Body of pancreas (tissue), 4 donors: ENCODE results near the gene SLC6A11. TPM values are rescaled to one million over a fixed set of nuclear protein-coding genes. Genes with fewer than 3 reads are reported as not detected.

Experiments used
- ATAC-seq: fragments of 150-250 bp; one replicate; pipeline ENCODE4 v1.9.1; 2016
- DNase-seq, 4 donors: peaks; one replicate each; pipeline ENCODE4 v3.0.0-alpha.2; 2019
- H3K27ac ChIP-seq, 4 donors: fragments of 200-600 bp; sonication (generic); 1 replicate in 3 of 4; 2 replicates in 1 of 4; pipeline versions ENCODE4 v1.5.1 to v1.6.1; 2016 to 2019; ENCODE audit warnings: mild to moderate bottlenecking in 1 of 4, mixed read lengths in 1 of 4, moderate library complexity in 1 of 4
- H3K27me3 ChIP-seq, 2 donors: fragments of 200-600 bp; sonication (generic); one replicate each; pipeline ENCODE4 v1.6.0; 2016; ENCODE audit warnings: mild to moderate bottlenecking in 1 of 2
- H3K36me3 ChIP-seq, 2 donors: fragments of 200-600 bp; sonication (generic); replicated peaks in 1 of 2; 2 replicates each; pipeline ENCODE4 v1.5.1; 2016; ENCODE audit warnings: low read depth in 2 of 2; ENCODE audit not compliant: insufficient read depth in 1 of 2
- H3K4me1 ChIP-seq: fragments of 200-600 bp; sonication (generic); one replicate; pipeline ENCODE4 v1.6.0; 2016
- H3K4me3 ChIP-seq, 2 donors: fragments of 200-600 bp; sonication (generic); 1 replicate in 1 of 2; 2 replicates in 1 of 2; pipeline ENCODE4 v1.5.1; 2016 to 2019
- H3K9me3 ChIP-seq, 3 donors: fragments of 200-600 bp; sonication (generic); 1 replicate in 2 of 3; 2 replicates in 1 of 3; pipeline ENCODE4 v1.5.1; 2016
- POLR2A ChIP-seq, 3 donors: fragments of 450-650 bp; IDR thresholded peaks; one replicate each; pipeline ENCODE4 v1.6.1; 2016; ENCODE audit warnings: antibody characterized with exemption in 3 of 3, mild to moderate bottlenecking in 2 of 3
- WGBS, 2 donors: methylation state at CpG; one replicate each; pipeline ENCODE4 v1.1.5; 2017; 5-methylcytosine and 5-hydroxymethylcytosine counted together
- intact Hi-C: fragments of 100-400 bp; cut with DNase I; formaldehyde crosslinking; loops from one replicate; pipeline ENCODE4 v1.15.1; 2023
- total RNA-seq, 2 donors: library from RNA; depleted of rRNA; stranded (reverse); fragments of >200 nt; gene quantifications; one replicate each; pipeline ENCODE4 v1.1.0, GENCODE V29; 2016
- TF ChIP-seq, protein P1 (sequence below), 7 experiments: fragments of 450-650 bp in 4 of 7; fragments of 200-600 bp in 3 of 7; sonication (generic) in 3 of 7; IDR thresholded peaks; one replicate each; pipeline ENCODE4 v1.5.1; 2016 to 2019; ENCODE audit warnings: antibody characterized with exemption in 7 of 7

SLC6A11 gene
- total RNA-seq, 2 donors from 2014 or later = 0.52 TPM; not detected in 1

DNA sequence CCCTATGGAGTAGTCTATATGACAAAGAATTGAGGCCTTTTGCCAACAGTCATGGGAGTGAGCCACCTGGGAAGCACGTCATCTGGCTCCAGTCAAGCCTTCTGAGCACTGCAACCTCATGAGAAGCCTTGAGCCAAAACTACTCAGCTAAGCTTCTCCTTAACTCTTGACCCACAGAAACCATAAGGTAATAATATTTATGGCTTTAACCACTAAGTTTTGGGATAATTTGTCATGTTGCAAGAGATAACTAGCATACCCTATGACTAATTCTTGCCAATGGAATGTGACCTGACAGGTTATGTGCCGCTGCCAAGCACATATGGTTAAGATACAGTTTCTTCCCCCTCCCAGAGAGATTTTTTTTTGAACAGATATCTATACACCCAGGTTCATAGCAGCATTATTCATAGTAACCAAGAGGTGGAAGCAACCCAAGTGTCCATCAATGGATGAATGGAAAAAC, 11.8 kb upstream of the SLC6A11 start:
- Histone ChIP-seq H3K9me3 (no peaks in the 10 kb centered on the region), H3K4me1 (peaks cover 10% of the 10 kb centered on the region), H3K27ac (peak overlapping the region in 3 of 4 donors; percentile 15 to 50 (median 45)), H3K4me3 (no peak overlapping the region), H3K36me3 (no peaks in the 10 kb centered on the region), H3K27me3 (no peaks in the 10 kb centered on the region)
- TF ChIP-seq, protein P1, sequence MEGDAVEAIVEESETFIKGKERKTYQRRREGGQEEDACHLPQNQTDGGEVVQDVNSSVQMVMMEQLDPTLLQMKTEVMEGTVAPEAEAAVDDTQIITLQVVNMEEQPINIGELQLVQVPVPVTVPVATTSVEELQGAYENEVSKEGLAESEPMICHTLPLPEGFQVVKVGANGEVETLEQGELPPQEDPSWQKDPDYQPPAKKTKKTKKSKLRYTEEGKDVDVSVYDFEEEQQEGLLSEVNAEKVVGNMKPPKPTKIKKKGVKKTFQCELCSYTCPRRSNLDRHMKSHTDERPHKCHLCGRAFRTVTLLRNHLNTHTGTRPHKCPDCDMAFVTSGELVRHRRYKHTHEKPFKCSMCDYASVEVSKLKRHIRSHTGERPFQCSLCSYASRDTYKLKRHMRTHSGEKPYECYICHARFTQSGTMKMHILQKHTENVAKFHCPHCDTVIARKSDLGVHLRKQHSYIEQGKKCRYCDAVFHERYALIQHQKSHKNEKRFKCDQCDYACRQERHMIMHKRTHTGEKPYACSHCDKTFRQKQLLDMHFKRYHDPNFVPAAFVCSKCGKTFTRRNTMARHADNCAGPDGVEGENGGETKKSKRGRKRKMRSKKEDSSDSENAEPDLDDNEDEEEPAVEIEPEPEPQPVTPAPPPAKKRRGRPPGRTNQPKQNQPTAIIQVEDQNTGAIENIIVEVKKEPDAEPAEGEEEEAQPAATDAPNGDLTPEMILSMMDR (IDR thresholded peaks at IDR 0.05) = no peak
- no peak for TF ChIP-seq POLR2A (IDR thresholded peaks at IDR 0.05)
- WGBS, 2 donors = 10 to 17% methylated on average over 2 of the region's 2 CpGs
- intact Hi-C loops = no loop called here
- DNase-seq (peak; percentile 59 to 77 (median 70)), ATAC-seq (peak; percentile 91)

DNA sequence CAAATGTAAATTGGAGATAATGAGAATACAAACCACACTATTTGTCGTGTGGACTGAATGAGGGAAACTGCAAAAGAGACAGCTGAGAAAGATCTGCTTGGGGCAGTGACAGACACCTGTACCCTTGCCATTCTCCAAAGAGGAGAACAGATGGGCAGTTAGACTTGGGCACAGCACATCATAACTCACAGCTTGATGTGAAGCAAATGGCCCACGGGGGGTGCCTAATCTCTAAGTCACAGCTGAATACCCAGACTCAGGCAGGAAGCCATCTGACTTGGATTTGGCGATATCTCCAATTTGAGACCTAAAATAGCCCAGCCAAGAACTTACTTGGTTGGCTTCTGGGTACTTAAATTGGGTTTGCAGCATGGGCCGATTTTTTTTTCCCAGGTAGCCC, 10.0 kb upstream of the SLC6A11 start:
- no peak for TF ChIP-seq POLR2A (IDR thresholded peaks at IDR 0.05)
- TF ChIP-seq, protein P1 (IDR thresholded peaks at IDR 0.05) = no peak
- WGBS, 2 donors = 57 to 66% methylated on average over 4 of the region's 4 CpGs
- Histone ChIP-seq H3K36me3 (no peaks in the 10 kb centered on the region), H3K27ac (no peak overlapping the region), H3K27me3 (no peaks in the 10 kb centered on the region), H3K4me1 (peaks cover 10% of the 10 kb centered on the region), H3K9me3 (no peaks in the 10 kb centered on the region), H3K4me3 (no peak overlapping the region)
- DNase-seq (no peak), ATAC-seq (no peak)
- intact Hi-C loops = no loop called here

DNA sequence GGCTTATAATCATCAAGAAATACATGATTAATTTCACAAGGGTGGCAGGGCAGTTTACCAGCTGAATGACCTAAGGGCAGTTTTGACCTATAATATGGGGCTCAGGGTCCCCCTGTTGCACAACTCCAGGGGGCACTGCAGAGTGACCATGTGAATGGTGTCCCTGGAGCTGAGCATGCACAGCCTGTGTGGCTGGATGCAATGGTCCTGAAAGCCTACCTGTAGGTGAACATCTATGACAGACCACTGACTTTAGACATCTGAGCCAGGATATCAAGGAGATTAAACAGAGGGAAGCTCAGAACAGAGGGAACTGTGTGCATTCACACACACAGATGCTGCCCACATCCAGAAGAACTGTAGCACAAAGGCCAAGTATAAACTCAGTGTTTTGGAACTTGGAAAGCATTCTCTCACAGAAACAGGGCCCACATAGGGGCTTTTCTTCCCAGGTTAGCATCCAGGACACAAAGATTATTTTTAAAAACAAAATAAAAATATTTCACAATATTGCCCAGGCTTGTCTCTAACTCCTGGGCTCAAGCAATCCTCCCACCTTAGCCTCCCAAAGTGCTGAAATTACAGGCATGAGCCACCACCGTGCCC, 7.8 kb upstream of the SLC6A11 start:
- 83 to 92% methylated on average over 1 of the region's 1 CpG for WGBS, 2 donors
- Histone ChIP-seq H3K36me3 (no peaks in the 10 kb centered on the region), H3K4me3 (no peak overlapping the region), H3K27ac (no peak overlapping the region), H3K27me3 (no peaks in the 10 kb centered on the region), H3K4me1 (peaks cover 10% of the 10 kb centered on the region), H3K9me3 (no peaks in the 10 kb centered on the region)
- TF ChIP-seq POLR2A (IDR thresholded peaks at IDR 0.05) = no peak
- TF ChIP-seq, protein P1 (IDR thresholded peaks at IDR 0.05) = no peak
- DNase-seq (no peak), ATAC-seq (no peak)
- intact Hi-C loops = no loop called here

DNA sequence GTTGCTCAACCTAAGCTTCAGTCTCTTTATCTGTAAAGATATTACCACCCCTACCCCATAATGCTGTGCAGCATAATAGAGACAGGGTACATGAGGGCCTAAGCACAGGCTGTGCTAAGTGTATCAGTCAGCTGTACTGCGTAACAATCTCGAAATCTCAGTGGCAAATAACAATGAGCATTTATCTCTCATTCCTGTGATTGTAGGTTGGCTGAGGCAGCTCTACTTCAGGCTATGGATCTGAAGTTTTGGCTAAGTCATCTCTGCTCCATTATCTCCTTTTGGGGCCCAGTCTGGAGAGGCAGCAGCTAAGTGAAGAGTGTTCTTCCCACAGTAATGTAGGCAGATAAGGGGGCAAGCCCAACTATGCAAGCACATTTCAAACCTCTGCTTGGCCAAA, 7.1 kb upstream of the SLC6A11 start:
- no peaks in the 10 kb centered on the region for H3K9me3 ChIP-seq
- ATAC-seq = no peak
- peaks cover 6% of the 10 kb centered on the region for H3K4me1 ChIP-seq
- intact Hi-C loops = no loop called here
- no peak for DNase-seq
- no peak overlapping the region for H3K27ac ChIP-seq
- TF ChIP-seq POLR2A (IDR thresholded peaks at IDR 0.05) = no peak
- TF ChIP-seq, protein P1 (IDR thresholded peaks at IDR 0.05) = no peak
- H3K36me3 ChIP-seq = no peaks in the 10 kb centered on the region
- no peak overlapping the region for H3K4me3 ChIP-seq
- no peaks in the 10 kb centered on the region for H3K27me3 ChIP-seq
- 63 to 90% methylated on average over 2 of the region's 2 CpGs for WGBS, 2 donors

DNA sequence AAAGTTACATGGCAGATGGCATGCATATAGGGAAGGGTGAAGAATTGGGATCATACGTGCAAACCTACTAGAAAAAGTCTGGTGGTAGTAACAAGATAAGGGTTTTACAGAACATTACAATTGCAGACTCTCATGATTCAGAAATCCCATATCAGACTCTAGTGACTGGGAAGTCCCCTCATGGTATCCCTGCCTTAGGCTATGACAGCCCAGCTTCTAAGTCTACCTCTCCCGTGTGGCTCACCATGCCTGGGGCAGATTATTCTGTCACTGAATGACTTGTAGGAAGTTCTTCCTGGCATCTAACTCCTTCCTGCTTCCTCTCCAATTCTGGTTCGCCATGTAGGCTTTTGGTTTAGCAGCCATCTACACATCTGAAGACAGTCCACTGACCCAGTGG, 5.7 kb upstream of the SLC6A11 start:
- ATAC-seq = no peak
- Histone ChIP-seq H3K9me3 (no peaks in the 10 kb centered on the region), H3K36me3 (no peaks in the 10 kb centered on the region), H3K27ac (no peak overlapping the region), H3K27me3 (no peaks in the 10 kb centered on the region), H3K4me1 (no peaks in the 10 kb centered on the region), H3K4me3 (no peak overlapping the region)
- TF ChIP-seq POLR2A (IDR thresholded peaks at IDR 0.05) = no peak
- TF ChIP-seq, protein P1 (IDR thresholded peaks at IDR 0.05) = no peak
- DNase-seq = no peak
- WGBS, 2 donors = 78 to 80% methylated on average over 3 of the region's 3 CpGs
- intact Hi-C loops = no loop called here
